Stimulated activated CD8-positive, alpha-beta memory T cell treated with anti-CD3 and anti-CD28 coated beads, Interleukin-15, amount 100 ng/mL, for 48 hours (primary cell): ENCODE results near the gene MMP7.

Experiments used
- DNase-seq, 2 donors: peaks; one replicate each; pipeline ENCODE4 v3.0.0-alpha.2; 2020; ENCODE audit warnings: low read depth in 2 of 2

The MMP7 gene

GRCh38 chr11:102530558-102530957 is at the start of gene MMP7:
Gene MMP7 (minus strand): TSS chr11:102530747. CDS start chr11:102530700, 47 bp downstream.
- DNase-seq = no peak

GRCh38 chr11:102577723-102578122 is 47.2 kb upstream of the MMP7 start:
- no peak for DNase-seq

GRCh38 chr11:102577182-102577581 is 46.6 kb upstream of the MMP7 start:
- DNase-seq = no peak

- no peak for DNase-seq
Observed at GRCh38 chr11:102576350-102576749, 45.8 kb upstream of the MMP7 start.

GRCh38 chr11:102575012-102575411 is 44.5 kb upstream of the MMP7 start:
- no peak for DNase-seq

- no peak for DNase-seq
Observed at GRCh38 chr11:102573851-102574250, 43.3 kb upstream of the MMP7 start.

- DNase-seq = no peak
Observed at GRCh38 chr11:102572554-102573220, 42.1 kb upstream of the MMP7 start.

- no peak for DNase-seq
Observed at GRCh38 chr11:102568851-102569250, 38.3 kb upstream of the MMP7 start.

GRCh38 chr11:102566112-102566511 is 35.6 kb upstream of the MMP7 start:
- no peak for DNase-seq

- DNase-seq = no peak
Observed at GRCh38 chr11:102564110-102564509, 33.6 kb upstream of the MMP7 start.

- no peak for DNase-seq
Observed at GRCh38 chr11:102561636-102562035, 31.1 kb upstream of the MMP7 start.

GRCh38 chr11:102560555-102561011 is 30.0 kb upstream of the MMP7 start:
- DNase-seq = no peak

- no peak for DNase-seq
Observed at GRCh38 chr11:102559839-102560238, 29.3 kb upstream of the MMP7 start.

GRCh38 chr11:102555091-102555490 is 24.5 kb upstream of the MMP7 start:
- DNase-seq = no peak

- no peak for DNase-seq
Observed at GRCh38 chr11:102553835-102554282, 23.3 kb upstream of the MMP7 start.

- no peak for DNase-seq
Observed at GRCh38 chr11:102552447-102553194, 22.1 kb upstream of the MMP7 start.

- DNase-seq = no peak
Observed at GRCh38 chr11:102552020-102552419, 21.5 kb upstream of the MMP7 start.

- DNase-seq = no peak
Observed at GRCh38 chr11:102551169-102551781, 20.7 kb upstream of the MMP7 start.

GRCh38 chr11:102546923-102547471 is 16.4 kb upstream of the MMP7 start:
- DNase-seq = no peak

GRCh38 chr11:102546427-102546826 is 15.9 kb upstream of the MMP7 start:
- no peak for DNase-seq

- no peak for DNase-seq
Observed at GRCh38 chr11:102545701-102546100, 15.2 kb upstream of the MMP7 start.

- no peak for DNase-seq
Observed at GRCh38 chr11:102544594-102544993, 14.0 kb upstream of the MMP7 start.
